ENCODE measurements around the gene RPS27. TPM values are rescaled to one million over a fixed set of nuclear protein-coding genes. Genes with fewer than 3 reads are reported as not detected.

Gene RPS27
- total RNA-seq, 2 donors from 2014 or later, result 1,800 to 2,084 TPM

GRCh38 chr1:153968000-153968363 lies 22.6 kb upstream of the RPS27 start:
- Histone ChIP-seq H3K4me1 (ENCODE audit: control insufficient read depth, insufficient read depth, low read length) (no peaks in the 10 kb centered on the region), H3K4me3 (ENCODE audit: low read length) (peak overlapping the region; percentile 97), H3K36me3 (ENCODE audit: control insufficient read depth, insufficient read depth, low read length) (peaks cover under 1% of the 10 kb centered on the region), H3K27me3 (ENCODE audit: control insufficient read depth, insufficient read depth, low read length, poor library complexity, severe bottlenecking) (no peaks in the 10 kb centered on the region), H3K27ac (ENCODE audit: low read depth, low read length) (peak overlapping the region; percentile 97), H3K9me3 (ENCODE audit: control insufficient read depth, low read length) (no peaks in the 10 kb centered on the region), H3K9ac (ENCODE audit: extremely low read depth, low read length, poor library complexity, severe bottlenecking) (peak overlapping the region; percentile 76)
- Mint-ChIP-seq H3K4me1 (peaks cover 24% of the 10 kb centered on the region), H3K9me3 (no peaks in the 10 kb centered on the region), H3K36me3 (ENCODE audit: low read depth) (peaks cover 6% of the 10 kb centered on the region), H3K27me3 (ENCODE audit: insufficient read depth) (no peaks in the 10 kb centered on the region), H3K27ac (peak overlapping the region; percentile 96), H3K4me3 (peak overlapping the region; percentile 89)
- peak; percentile 80 for DNase-seq
- WGBS, 2 experiments (ENCODE audit: insufficient coverage in 1 of 2, insufficient read length in 1 of 2), result 26% methylated on average over 8 of the region's 8 CpGs; no CpG with 5 or more reads in 1 of the 2 experiments
- TF ChIP-seq CTCF (conservative IDR thresholded peaks at IDR 0.05), result peak; percentile 10

GRCh38 chr1:153968408-153968807 lies 22.2 kb upstream of the RPS27 start:
- Mint-ChIP-seq H3K27me3 (ENCODE audit: insufficient read depth) (no peaks in the 10 kb centered on the region), H3K36me3 (ENCODE audit: low read depth) (peaks cover 6% of the 10 kb centered on the region), H3K4me1 (peaks cover 24% of the 10 kb centered on the region), H3K4me3 (peak overlapping the region; percentile 89), H3K27ac (peak overlapping the region; percentile 96), H3K9me3 (no peaks in the 10 kb centered on the region)
- no peak for DNase-seq
- Histone ChIP-seq H3K9me3 (ENCODE audit: control insufficient read depth, low read length) (no peaks in the 10 kb centered on the region), H3K4me1 (ENCODE audit: control insufficient read depth, insufficient read depth, low read length) (no peaks in the 10 kb centered on the region), H3K27me3 (ENCODE audit: control insufficient read depth, insufficient read depth, low read length, poor library complexity, severe bottlenecking) (no peaks in the 10 kb centered on the region), H3K9ac (ENCODE audit: extremely low read depth, low read length, poor library complexity, severe bottlenecking) (peak overlapping the region; percentile 76), H3K4me3 (ENCODE audit: low read length) (peak overlapping the region; percentile 97), H3K27ac (ENCODE audit: low read depth, low read length) (peak overlapping the region; percentile 97), H3K36me3 (ENCODE audit: control insufficient read depth, insufficient read depth, low read length) (peaks cover 5% of the 10 kb centered on the region)
- WGBS, 2 experiments (ENCODE audit: insufficient coverage in 1 of 2, insufficient read length in 1 of 2), result 65 to 100% methylated on average over 1 to 13 of the region's 13 CpGs
- TF ChIP-seq CTCF (conservative IDR thresholded peaks at IDR 0.05), result no peak

GRCh38 chr1:153968972-153969371 lies 21.6 kb upstream of the RPS27 start:
- Mint-ChIP-seq H3K4me3 (peak overlapping the region; percentile 89), H3K9me3 (no peaks in the 10 kb centered on the region), H3K4me1 (peaks cover 23% of the 10 kb centered on the region), H3K36me3 (ENCODE audit: low read depth) (peaks cover 10% of the 10 kb centered on the region), H3K27me3 (ENCODE audit: insufficient read depth) (no peaks in the 10 kb centered on the region), H3K27ac (no peak overlapping the region)
- Histone ChIP-seq H3K27ac (ENCODE audit: low read depth, low read length) (no peak overlapping the region), H3K4me1 (ENCODE audit: control insufficient read depth, insufficient read depth, low read length) (no peaks in the 10 kb centered on the region), H3K27me3 (ENCODE audit: control insufficient read depth, insufficient read depth, low read length, poor library complexity, severe bottlenecking) (no peaks in the 10 kb centered on the region), H3K9ac (ENCODE audit: extremely low read depth, low read length, poor library complexity, severe bottlenecking) (no peak overlapping the region), H3K36me3 (ENCODE audit: control insufficient read depth, insufficient read depth, low read length) (peaks cover 10% of the 10 kb centered on the region), H3K9me3 (ENCODE audit: control insufficient read depth, low read length) (no peaks in the 10 kb centered on the region), H3K4me3 (ENCODE audit: low read length) (peak overlapping the region; percentile 97)
- DNase-seq, result no peak
- 87 to 100% methylated on average over 1 to 2 of the region's 2 CpGs for WGBS, 2 experiments (ENCODE audit: insufficient coverage in 1 of 2, insufficient read length in 1 of 2)
- no peak for TF ChIP-seq CTCF (conservative IDR thresholded peaks at IDR 0.05)

All from endodermal cell (in vitro differentiated cells).